Measurements from ENCODE around the gene PLXNB2.

PLXNB2 gene

GRCh38 chr22:50232481-50233151 is 74.8 kb downstream of the PLXNB2 start:
- DNase-seq (ENCODE audit: low read depth) = no peak

DNA sequence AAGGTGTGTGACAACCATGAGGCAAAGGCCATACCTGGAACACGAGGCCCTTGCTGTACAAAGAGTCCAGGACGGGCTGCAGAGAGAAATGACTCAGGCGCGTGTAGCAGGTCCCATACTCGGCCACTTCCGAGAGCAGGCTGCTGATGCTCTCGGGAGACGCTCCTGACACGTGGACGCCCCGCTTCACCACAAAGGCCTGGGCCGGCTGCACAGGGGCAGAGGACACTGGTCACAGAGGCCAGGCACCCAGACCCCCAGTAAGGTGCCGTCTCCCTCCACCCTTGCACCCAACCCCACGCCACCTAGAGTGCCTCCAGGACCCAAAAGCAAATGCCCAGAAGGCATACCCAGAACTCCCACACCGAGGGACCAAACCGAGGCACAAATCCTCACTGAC is 78.1 kb downstream of the PLXNB2 start:
- DNase-seq (ENCODE audit: low read depth) = no peak

- no peak for DNase-seq (ENCODE audit: low read depth)
These were observed 79.1 kb downstream of the PLXNB2 start for GRCh38 chr22:50228366-50228765.

GRCh38 chr22:50227579-50228215 is 79.7 kb downstream of the PLXNB2 start:
- no peak for DNase-seq (ENCODE audit: low read depth)

- no peak for DNase-seq (ENCODE audit: low read depth)
These were observed 80.6 kb downstream of the PLXNB2 start for GRCh38 chr22:50226875-50227165.

DNA sequence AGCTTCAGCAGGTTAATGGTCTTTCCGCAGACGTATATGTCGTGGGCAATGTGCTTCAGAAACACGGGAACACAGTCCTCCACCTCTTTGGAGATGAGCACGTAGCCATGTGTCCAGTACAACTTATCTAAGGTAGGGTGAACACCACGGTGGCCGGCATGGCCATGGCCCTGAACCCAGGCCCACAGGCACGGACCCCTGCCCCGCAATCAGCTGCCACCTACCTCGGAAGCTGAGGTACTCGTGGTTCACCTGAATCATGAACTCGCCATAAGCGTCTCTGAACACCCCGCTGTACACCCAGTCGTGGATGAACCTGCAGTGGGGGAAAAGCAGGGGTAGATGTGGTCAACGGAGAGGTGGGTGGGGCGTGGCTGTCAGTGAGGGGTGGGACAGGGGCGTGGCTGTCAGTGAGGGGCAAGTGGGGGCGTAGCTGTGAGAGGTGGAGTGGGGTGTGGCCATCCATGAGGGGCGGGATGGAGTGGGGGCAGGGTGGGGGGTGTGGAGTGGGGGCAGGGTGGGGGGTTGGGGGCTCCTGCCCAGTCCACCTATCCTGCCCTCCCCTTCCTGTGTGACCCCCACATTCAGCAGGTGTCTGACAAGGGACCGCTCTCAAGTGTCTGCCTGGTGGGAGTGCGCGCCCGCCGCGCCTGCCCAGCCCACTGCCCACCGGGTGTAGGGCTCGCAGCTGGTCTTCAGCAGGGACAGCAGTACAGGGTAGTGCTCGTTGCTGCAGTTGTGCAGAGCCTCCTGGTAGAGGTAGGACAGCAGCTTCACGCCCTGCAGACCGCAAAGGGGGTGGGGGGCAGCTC is 81.2 kb downstream of the PLXNB2 start:
- no peak for DNase-seq (ENCODE audit: low read depth)

- DNase-seq (ENCODE audit: low read depth) = no peak
These were observed 82.1 kb downstream of the PLXNB2 start for GRCh38 chr22:50225200-50225969.
